Measurements from ENCODE around the gene TNRC6A. TPM values are rescaled to one million over a fixed set of nuclear protein-coding genes. Genes with fewer than 3 reads are reported as not detected.

The TNRC6A gene
- total RNA-seq, 1 experiment from 2014 or later: 20.3 TPM

- H3K9me2 ChIP-seq (replicated peaks; ENCODE audit: low read length): no peaks in the 10 kb centered on the region
- no TSS peak for BruUV-seq (replicated peaks)
- no peak overlapping the region for H2AFZ ChIP-seq (ENCODE audit: low read length)
- H4K20me1 ChIP-seq (ENCODE audit: low read length): peaks cover 4% of the 10 kb centered on the region; the same call in 1 of the 2 replicates
- no peak overlapping the region for H3K9ac ChIP-seq (ENCODE audit: low read length)
- no peak overlapping the region for H3K4me3 ChIP-seq (ENCODE audit: low read length)
- TF ChIP-seq EZH2phosphoT487 (IDR thresholded peaks at IDR 0.05; ENCODE audit: borderline replicate concordance, low read length) (no peak), EZH2 (IDR thresholded peaks at IDR 0.05; ENCODE audit: low read length, unreplicated experiment) (no peak), CTCF (conservative IDR thresholded peaks at IDR 0.05; ENCODE audit: low read depth, low read length) (no peak)
- H3K36me3 ChIP-seq (ENCODE audit: low read depth, low read length): peaks cover 18% of the 10 kb centered on the region
- no peak overlapping the region for H3K4me2 ChIP-seq (ENCODE audit: low read length)
- H3K9me3 ChIP-seq (ENCODE audit: low read length): no peaks in the 10 kb centered on the region
- H3K27ac ChIP-seq (ENCODE audit: low read length): no peak overlapping the region
- CTCF ChIA-PET: no interaction called here
- intact Hi-C loops (cut with micrococcal nuclease): loop anchor here (10.0 kb wide), 1 partner anchor 189 kb away; no protein-coding TSS in a partner anchor
- H3K27me3 ChIP-seq (ENCODE audit: low read length): no peaks in the 10 kb centered on the region
- H3K79me2 ChIP-seq (ENCODE audit: low read length): peaks cover 41% of the 10 kb centered on the region
- ATAC-seq: no peak
- no peak for DNase-seq
- peaks cover 17% of the 10 kb centered on the region for H3K4me1 ChIP-seq (ENCODE audit: insufficient read depth, low read length)
- POLR2A ChIA-PET (ENCODE audit: unreplicated experiment): no interaction called here
- no peaks in the 10 kb centered on the region for H3F3A ChIP-seq (ENCODE audit: low read length, unreplicated experiment)
Measured at GRCh38 chr16:24773771-24774427, 44.4 kb downstream of the TNRC6A start.

DNA sequence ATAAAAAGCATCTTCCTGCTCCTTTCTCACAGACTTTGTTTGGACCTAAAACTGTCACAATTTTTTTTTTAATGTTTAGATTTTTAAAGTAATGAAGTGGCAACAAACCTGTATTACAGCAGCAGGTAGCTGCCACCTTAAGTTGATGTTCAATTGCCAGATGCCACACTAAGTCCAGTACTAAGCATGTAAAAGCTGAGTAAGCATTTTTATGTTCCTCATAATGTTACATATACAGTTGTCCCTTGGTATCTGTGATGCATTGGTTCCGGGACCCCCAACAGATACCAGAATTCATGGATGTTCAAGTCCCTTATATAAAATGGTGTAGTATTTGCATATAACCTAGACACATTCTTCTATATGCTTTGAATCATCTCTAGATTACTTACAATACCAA, 45.1 kb downstream of the TNRC6A start:
- H3K4me1 ChIP-seq (ENCODE audit: insufficient read depth, low read length): peaks cover 17% of the 10 kb centered on the region
- H3K9ac ChIP-seq (ENCODE audit: low read length): no peak overlapping the region
- intact Hi-C loops (cut with micrococcal nuclease): loop anchor here (10.0 kb wide), 1 partner anchor 190 kb away; no protein-coding TSS in a partner anchor
- no peaks in the 10 kb centered on the region for H3K27me3 ChIP-seq (ENCODE audit: low read length)
- H3K4me2 ChIP-seq (ENCODE audit: low read length): no peak overlapping the region
- H4K20me1 ChIP-seq (ENCODE audit: low read length): peaks cover 4% of the 10 kb centered on the region; the same call in 1 of the 2 replicates
- DNase-seq: no peak
- no TSS peak for BruUV-seq (replicated peaks)
- H3K27ac ChIP-seq (ENCODE audit: low read length): no peak overlapping the region
- no peak for TF ChIP-seq EZH2phosphoT487 (IDR thresholded peaks at IDR 0.05; ENCODE audit: borderline replicate concordance, low read length)
- no peak for TF ChIP-seq CTCF (conservative IDR thresholded peaks at IDR 0.05; ENCODE audit: low read depth, low read length)
- TF ChIP-seq EZH2 (IDR thresholded peaks at IDR 0.05; ENCODE audit: low read length, unreplicated experiment): no peak
- H3K9me3 ChIP-seq (ENCODE audit: low read length): no peaks in the 10 kb centered on the region
- CTCF ChIA-PET: no interaction called here
- H2AFZ ChIP-seq (ENCODE audit: low read length): no peak overlapping the region
- no peaks in the 10 kb centered on the region for H3F3A ChIP-seq (ENCODE audit: low read length, unreplicated experiment)
- H3K4me3 ChIP-seq (ENCODE audit: low read length): no peak overlapping the region
- POLR2A ChIA-PET (ENCODE audit: unreplicated experiment): no interaction called here
- H3K36me3 ChIP-seq (ENCODE audit: low read depth, low read length): peaks cover 23% of the 10 kb centered on the region
- H3K9me2 ChIP-seq (replicated peaks; ENCODE audit: low read length): no peaks in the 10 kb centered on the region
- peaks cover 41% of the 10 kb centered on the region for H3K79me2 ChIP-seq (ENCODE audit: low read length)
- no peak for ATAC-seq

DNA sequence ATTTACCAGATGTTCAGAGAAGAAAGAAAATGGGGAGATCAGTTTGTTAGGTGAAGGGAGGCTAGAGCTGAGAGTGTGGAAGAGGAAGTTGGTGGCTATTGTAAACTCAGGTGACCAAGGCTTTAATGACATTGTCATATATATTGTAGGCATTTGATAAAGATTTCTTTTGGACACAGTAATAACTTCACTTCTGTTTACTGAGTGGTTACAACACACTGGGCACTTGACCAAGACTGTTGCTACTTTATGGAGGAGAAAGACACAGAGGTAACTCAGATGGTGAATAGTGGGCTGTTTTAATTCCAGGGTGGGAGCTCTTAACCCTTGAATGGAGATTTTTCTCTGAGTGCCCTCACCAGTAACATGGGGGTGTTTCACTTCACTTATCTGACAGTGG, 46.0 kb downstream of the TNRC6A start:
- Histone ChIP-seq H3K4me1 (ENCODE audit: insufficient read depth, low read length) (peaks cover 17% of the 10 kb centered on the region), H3K9me2 (replicated peaks; ENCODE audit: low read length) (no peaks in the 10 kb centered on the region), H3K27me3 (ENCODE audit: low read length) (no peaks in the 10 kb centered on the region), H3K36me3 (ENCODE audit: low read depth, low read length) (peaks cover 31% of the 10 kb centered on the region), H3F3A (ENCODE audit: low read length, unreplicated experiment) (no peaks in the 10 kb centered on the region), H3K4me3 (ENCODE audit: low read length) (no peak overlapping the region), H3K9ac (ENCODE audit: low read length) (no peak overlapping the region), H3K4me2 (ENCODE audit: low read length) (no peak overlapping the region), H3K79me2 (ENCODE audit: low read length) (peaks cover 41% of the 10 kb centered on the region), H3K27ac (ENCODE audit: low read length) (no peak overlapping the region), H2AFZ (ENCODE audit: low read length) (no peak overlapping the region), H3K9me3 (ENCODE audit: low read length) (no peaks in the 10 kb centered on the region), H4K20me1 (ENCODE audit: low read length) (peaks cover 4% of the 10 kb centered on the region; the same call in 1 of the 2 replicates)
- ChIA-PET CTCF (no interaction called here), POLR2A (ENCODE audit: unreplicated experiment) (no interaction called here)
- intact Hi-C loops (cut with micrococcal nuclease): loop anchor here (10.0 kb wide), 1 partner anchor 191 kb away; no protein-coding TSS in a partner anchor
- DNase-seq (peak; percentile 39), ATAC-seq (peak; percentile 40)
- BruUV-seq (replicated peaks): no TSS peak
- TF ChIP-seq EZH2 (IDR thresholded peaks at IDR 0.05; ENCODE audit: low read length, unreplicated experiment): no peak
- no peak for TF ChIP-seq EZH2phosphoT487 (IDR thresholded peaks at IDR 0.05; ENCODE audit: borderline replicate concordance, low read length)
- no peak for TF ChIP-seq CTCF (conservative IDR thresholded peaks at IDR 0.05; ENCODE audit: low read depth, low read length)

All from PC-3 (cell line).